Measurements from ENCODE around the gene PRDM16. TPM values are rescaled to one million over a fixed set of nuclear protein-coding genes. Genes with fewer than 3 reads are reported as not detected.

PRDM16 gene
- total and polyA plus RNA-seq, 4 donors = 0.05 to 0.67 (median 0.19) TPM

DNA sequence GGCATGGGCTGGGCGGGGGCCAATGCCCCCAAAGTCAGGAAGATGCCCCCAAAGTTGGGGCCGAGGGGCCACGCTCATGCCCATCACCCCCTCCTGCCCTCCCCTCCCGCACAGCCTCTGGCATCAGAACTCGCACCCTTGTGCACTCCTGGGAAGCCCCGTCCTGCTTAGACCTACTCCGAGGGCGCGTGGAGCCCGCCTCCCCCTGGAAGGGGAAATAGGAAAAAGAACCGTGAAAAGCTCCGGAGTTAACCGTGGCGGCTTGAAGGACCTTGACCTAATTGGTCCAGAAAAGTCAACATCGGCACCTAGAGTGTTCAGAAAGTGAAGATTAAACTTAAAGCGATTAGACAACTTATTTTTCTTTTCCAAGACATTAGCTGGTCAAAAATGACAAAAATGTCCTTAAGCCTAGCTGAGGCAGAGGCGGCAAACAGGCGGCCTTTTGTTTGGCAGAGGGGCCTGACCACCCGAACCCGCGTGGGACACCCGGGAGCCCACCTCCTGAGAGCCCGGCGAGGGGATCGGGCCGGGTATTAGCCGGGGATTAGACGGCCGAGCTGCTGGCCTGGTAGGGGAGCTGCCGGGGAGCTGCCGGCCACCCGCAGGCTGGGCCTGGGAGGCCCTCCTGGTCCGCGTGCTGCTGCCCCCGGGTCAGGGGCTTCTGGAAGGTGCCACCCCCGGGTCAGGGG lies 65.5 kb downstream of the PRDM16 start:
- Histone ChIP-seq H3K9ac (ENCODE audit: low read depth in 1 of 2, low read length in 2 of 2) (no peak overlapping the region), H3K36me3 (ENCODE audit: control insufficient read depth in 4 of 4, insufficient read depth in 3 of 4, low read depth in 1 of 4, low read length in 3 of 4) (no peaks in the 10 kb centered on the region), H3K27me3 (ENCODE audit: control insufficient read depth in 4 of 4, insufficient read depth in 4 of 4, low read length in 3 of 4) (no peaks in the 10 kb centered on the region), H3K9me3 (ENCODE audit: control insufficient read depth in 4 of 4, low read length in 3 of 4) (no peaks in the 10 kb centered on the region), H3K4me3 (ENCODE audit: low read depth in 1 of 3, low read length in 3 of 3) (no peak overlapping the region), H3K27ac (ENCODE audit: low read depth in 1 of 2, low read length in 2 of 2) (no peak overlapping the region), H3K4me1 (ENCODE audit: control insufficient read depth in 4 of 4, insufficient read depth in 4 of 4, low read length in 3 of 4) (no peaks in the 10 kb centered on the region)
- TF ChIP-seq YY1 (IDR thresholded peaks at IDR 0.05) = no peak
- TF ChIP-seq RAD21 (IDR thresholded peaks at IDR 0.05) = no peak
- TF ChIP-seq FOXA1 (IDR thresholded peaks at IDR 0.05) = no peak
- no peak for TF ChIP-seq SP1 (IDR thresholded peaks at IDR 0.05)
- no peak for TF ChIP-seq ZBTB33 (IDR thresholded peaks at IDR 0.05)
- no peak for TF ChIP-seq TAF1 (conservative IDR thresholded peaks at IDR 0.05)
- TF ChIP-seq, protein P1, sequence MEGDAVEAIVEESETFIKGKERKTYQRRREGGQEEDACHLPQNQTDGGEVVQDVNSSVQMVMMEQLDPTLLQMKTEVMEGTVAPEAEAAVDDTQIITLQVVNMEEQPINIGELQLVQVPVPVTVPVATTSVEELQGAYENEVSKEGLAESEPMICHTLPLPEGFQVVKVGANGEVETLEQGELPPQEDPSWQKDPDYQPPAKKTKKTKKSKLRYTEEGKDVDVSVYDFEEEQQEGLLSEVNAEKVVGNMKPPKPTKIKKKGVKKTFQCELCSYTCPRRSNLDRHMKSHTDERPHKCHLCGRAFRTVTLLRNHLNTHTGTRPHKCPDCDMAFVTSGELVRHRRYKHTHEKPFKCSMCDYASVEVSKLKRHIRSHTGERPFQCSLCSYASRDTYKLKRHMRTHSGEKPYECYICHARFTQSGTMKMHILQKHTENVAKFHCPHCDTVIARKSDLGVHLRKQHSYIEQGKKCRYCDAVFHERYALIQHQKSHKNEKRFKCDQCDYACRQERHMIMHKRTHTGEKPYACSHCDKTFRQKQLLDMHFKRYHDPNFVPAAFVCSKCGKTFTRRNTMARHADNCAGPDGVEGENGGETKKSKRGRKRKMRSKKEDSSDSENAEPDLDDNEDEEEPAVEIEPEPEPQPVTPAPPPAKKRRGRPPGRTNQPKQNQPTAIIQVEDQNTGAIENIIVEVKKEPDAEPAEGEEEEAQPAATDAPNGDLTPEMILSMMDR (IDR thresholded peaks at IDR 0.05; ENCODE audit: low read depth, low read length, missing input control) = no peak
- TF ChIP-seq EGR1 (IDR thresholded peaks at IDR 0.05; ENCODE audit: low read depth in 2 of 2) = no peak
- TF ChIP-seq HNF4G (IDR thresholded peaks at IDR 0.05) = no peak
- TF ChIP-seq MAX (IDR thresholded peaks at IDR 0.05) = no peak
- TF ChIP-seq ATF3 (IDR thresholded peaks at IDR 0.05) = no peak
- TF ChIP-seq HNF4A (conservative IDR thresholded peaks at IDR 0.05) = no peak
- no peak for TF ChIP-seq GABPA (IDR thresholded peaks at IDR 0.05 in 1 of 2, conservative IDR thresholded peaks at IDR 0.05 in 1 of 2)
- TF ChIP-seq RXRA (IDR thresholded peaks at IDR 0.05) = no peak
- TF ChIP-seq JUND (IDR thresholded peaks at IDR 0.05) = no peak
- TF ChIP-seq, protein P2, sequence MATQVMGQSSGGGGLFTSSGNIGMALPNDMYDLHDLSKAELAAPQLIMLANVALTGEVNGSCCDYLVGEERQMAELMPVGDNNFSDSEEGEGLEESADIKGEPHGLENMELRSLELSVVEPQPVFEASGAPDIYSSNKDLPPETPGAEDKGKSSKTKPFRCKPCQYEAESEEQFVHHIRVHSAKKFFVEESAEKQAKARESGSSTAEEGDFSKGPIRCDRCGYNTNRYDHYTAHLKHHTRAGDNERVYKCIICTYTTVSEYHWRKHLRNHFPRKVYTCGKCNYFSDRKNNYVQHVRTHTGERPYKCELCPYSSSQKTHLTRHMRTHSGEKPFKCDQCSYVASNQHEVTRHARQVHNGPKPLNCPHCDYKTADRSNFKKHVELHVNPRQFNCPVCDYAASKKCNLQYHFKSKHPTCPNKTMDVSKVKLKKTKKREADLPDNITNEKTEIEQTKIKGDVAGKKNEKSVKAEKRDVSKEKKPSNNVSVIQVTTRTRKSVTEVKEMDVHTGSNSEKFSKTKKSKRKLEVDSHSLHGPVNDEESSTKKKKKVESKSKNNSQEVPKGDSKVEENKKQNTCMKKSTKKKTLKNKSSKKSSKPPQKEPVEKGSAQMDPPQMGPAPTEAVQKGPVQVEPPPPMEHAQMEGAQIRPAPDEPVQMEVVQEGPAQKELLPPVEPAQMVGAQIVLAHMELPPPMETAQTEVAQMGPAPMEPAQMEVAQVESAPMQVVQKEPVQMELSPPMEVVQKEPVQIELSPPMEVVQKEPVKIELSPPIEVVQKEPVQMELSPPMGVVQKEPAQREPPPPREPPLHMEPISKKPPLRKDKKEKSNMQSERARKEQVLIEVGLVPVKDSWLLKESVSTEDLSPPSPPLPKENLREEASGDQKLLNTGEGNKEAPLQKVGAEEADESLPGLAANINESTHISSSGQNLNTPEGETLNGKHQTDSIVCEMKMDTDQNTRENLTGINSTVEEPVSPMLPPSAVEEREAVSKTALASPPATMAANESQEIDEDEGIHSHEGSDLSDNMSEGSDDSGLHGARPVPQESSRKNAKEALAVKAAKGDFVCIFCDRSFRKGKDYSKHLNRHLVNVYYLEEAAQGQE (IDR thresholded peaks at IDR 0.05) = no peak
- no peak for TF ChIP-seq NR2F2 (IDR thresholded peaks at IDR 0.05)
- WGBS = 69% methylated on average over 36 of the region's 36 CpGs
- DNase-seq (ENCODE audit: low spot score) = no peak
